Astrocyte of the cerebellum (primary cell): ENCODE measurements around the gene AGL.

ENCODE experiments used
- DNase-seq: peaks from one replicate; pipeline ENCODE4 v3.0.0-alpha.2; 2011; ENCODE audit warnings: low read depth
- H3K4me3 ChIP-seq: 2 replicates; pipeline ENCODE4 v1.5.1; 2011; ENCODE audit warnings: mild to moderate bottlenecking, low read depth, low read length, moderate library complexity
- in situ Hi-C: cut with HindIII; loops from 2 replicates; pipeline ENCODE4 v1.10.0; 2017; ENCODE audit warnings: low sequenced_read_pairs
- TF ChIP-seq, protein P1 (sequence below): IDR thresholded peaks from 2 replicates; pipeline ENCODE4 v1.5.1; 2012; ENCODE audit warnings: low read length, low read depth, moderate library complexity, mild to moderate bottlenecking; ENCODE audit errors: missing control alignments

The AGL gene

DNA sequence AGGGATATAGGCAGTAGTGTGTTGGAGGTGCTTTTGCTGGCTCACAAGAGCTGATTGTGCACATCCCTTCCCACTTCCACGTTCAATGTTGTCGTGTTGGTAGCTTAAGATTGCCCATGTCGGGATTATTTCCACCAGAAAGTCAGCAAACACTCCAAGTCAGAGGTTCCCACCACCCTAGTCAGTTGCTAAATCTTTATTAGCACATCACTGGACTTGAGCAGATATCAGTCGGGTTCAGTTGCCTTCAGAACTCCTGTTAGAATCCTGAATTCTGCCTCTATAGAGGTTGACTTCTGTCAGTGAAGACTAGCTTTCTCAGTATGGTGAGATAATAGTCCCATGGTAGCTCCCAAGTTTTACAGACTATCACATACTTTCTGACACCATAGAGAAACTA lies 10.5 kb downstream of the AGL start:
- in situ Hi-C loops, result no loop called here

GRCh38 chr1:99867682-99868081 lies 17.5 kb downstream of the AGL start:
- in situ Hi-C loops, result no loop called here
- TF ChIP-seq, protein P1, sequence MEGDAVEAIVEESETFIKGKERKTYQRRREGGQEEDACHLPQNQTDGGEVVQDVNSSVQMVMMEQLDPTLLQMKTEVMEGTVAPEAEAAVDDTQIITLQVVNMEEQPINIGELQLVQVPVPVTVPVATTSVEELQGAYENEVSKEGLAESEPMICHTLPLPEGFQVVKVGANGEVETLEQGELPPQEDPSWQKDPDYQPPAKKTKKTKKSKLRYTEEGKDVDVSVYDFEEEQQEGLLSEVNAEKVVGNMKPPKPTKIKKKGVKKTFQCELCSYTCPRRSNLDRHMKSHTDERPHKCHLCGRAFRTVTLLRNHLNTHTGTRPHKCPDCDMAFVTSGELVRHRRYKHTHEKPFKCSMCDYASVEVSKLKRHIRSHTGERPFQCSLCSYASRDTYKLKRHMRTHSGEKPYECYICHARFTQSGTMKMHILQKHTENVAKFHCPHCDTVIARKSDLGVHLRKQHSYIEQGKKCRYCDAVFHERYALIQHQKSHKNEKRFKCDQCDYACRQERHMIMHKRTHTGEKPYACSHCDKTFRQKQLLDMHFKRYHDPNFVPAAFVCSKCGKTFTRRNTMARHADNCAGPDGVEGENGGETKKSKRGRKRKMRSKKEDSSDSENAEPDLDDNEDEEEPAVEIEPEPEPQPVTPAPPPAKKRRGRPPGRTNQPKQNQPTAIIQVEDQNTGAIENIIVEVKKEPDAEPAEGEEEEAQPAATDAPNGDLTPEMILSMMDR, result no peak
- DNase-seq, result no peak
- H3K4me3 ChIP-seq, result no peak overlapping the region

More for the DNA sequence above, 10.5 kb downstream of the AGL start:
- no peak for DNase-seq
- TF ChIP-seq, protein P1, result no peak
- H3K4me3 ChIP-seq, result no peak overlapping the region

- DNase-seq, result peak; percentile 38
- no peak overlapping the region for H3K4me3 ChIP-seq
- TF ChIP-seq, protein P1, result no peak
- in situ Hi-C loops, result no loop called here
These were observed 19.1 kb downstream of the AGL start for GRCh38 chr1:99869304-99869703.

- TF ChIP-seq, protein P1, result no peak
- in situ Hi-C loops, result no loop called here
- no peak overlapping the region for H3K4me3 ChIP-seq
- DNase-seq, result no peak
These were observed 19.6 kb downstream of the AGL start for GRCh38 chr1:99869723-99870122.

DNA sequence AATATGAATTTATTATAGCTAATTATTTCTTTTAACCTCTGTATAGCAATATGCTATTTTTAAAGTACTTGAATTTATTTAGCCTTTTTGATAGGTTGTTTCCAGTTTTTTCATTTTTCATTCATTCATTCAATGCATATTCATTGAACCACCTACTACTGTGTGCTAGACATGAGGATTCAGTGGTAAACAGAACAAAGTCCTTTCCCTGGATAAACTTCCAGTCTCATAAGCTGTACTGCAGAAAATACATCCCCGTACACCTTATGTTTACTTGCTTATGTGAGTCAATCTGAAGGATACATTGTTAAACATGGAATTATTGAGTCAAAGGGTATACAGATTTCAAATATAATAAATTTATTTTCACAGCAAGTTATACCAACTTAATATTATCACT lies 21.9 kb downstream of the AGL start:
- no peak overlapping the region for H3K4me3 ChIP-seq
- in situ Hi-C loops, result no loop called here
- TF ChIP-seq, protein P1, result no peak
- DNase-seq, result no peak

DNA sequence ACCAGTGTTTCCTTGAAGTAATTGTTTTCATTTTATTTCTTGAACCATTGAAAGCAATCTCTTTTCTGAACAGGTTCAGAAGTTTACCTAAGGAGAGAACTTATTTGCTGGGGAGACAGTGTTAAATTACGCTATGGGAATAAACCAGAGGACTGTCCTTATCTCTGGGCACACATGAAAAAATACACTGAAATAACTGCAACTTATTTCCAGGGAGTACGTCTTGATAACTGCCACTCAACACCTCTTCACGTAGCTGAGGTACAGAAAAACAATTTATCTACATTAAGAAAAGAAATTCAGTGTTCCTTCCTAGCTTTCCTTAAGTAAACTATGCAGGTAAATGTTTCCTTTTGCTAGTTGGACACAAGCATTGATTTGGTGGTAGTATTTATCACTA lies 27.4 kb downstream of the AGL start:
- DNase-seq, result no peak
- no peak overlapping the region for H3K4me3 ChIP-seq
- in situ Hi-C loops, result no loop called here
- TF ChIP-seq, protein P1, result no peak

GRCh38 chr1:99886179-99886578 lies 36.0 kb downstream of the AGL start:
- DNase-seq, result no peak
- TF ChIP-seq, protein P1, result no peak
- in situ Hi-C loops, result no loop called here
- H3K4me3 ChIP-seq, result no peak overlapping the region
